HepG2 (cell line): ENCODE measurements around the gene ABHD12. TPM values are rescaled to one million over a fixed set of nuclear protein-coding genes. Genes with fewer than 3 reads are reported as not detected.
A peak's percentile ranks its signal among the peaks of the same experiment; 100 is the strongest.

Source experiments
- ATF7 ChIP-seq, 2 experiments: fragments of 450-650 bp in 1 of 2; sonication (generic) in 1 of 2; formaldehyde crosslinking in 1 of 2; IDR thresholded peaks; 2 replicates each; pipeline versions ENCODE4 v1.4.0 to v1.6.1; 2016 to 2020; ENCODE audit warnings: antibody characterized with exemption in 1 of 2, mild to moderate bottlenecking in 1 of 2, missing genetic modification reagents in 1 of 2
- E2F2 ChIP-seq: sonication (generic); formaldehyde crosslinking; IDR thresholded peaks from 2 replicates; pipeline ENCODE4 v1.4.0; 2020; ENCODE audit warnings: missing genetic modification reagents, borderline replicate concordance
- NCOR1 ChIP-seq: fragments of 200-600 bp; sonication (generic); IDR thresholded peaks from 2 replicates; pipeline ENCODE4 v1.7.0; 2017; ENCODE audit warnings: antibody characterized with exemption, low read length, borderline replicate concordance
- RBM39 ChIP-seq: fragments of 200-400 bp; formaldehyde crosslinking; IDR thresholded peaks from one replicate; pipeline ENCODE4 v1.6.1; 2018; ENCODE audit warnings: antibody characterized with exemption, mild to moderate bottlenecking, low read depth, low read length; ENCODE audit not compliant: poor library complexity, severe bottlenecking
- RCOR2 ChIP-seq: IDR thresholded peaks from 2 replicates; pipeline ENCODE4 v1.6.1; 2016; ENCODE audit warnings: missing biosample characterization, missing genetic modification reagents
- REST ChIP-seq, 2 experiments: IDR thresholded peaks; 2 replicates each; pipeline ENCODE4 v1.6.1; 2011 to 2012; ENCODE audit warnings: low read length in 2 of 2, borderline replicate concordance in 1 of 2, low read depth in 1 of 2, mild to moderate bottlenecking in 1 of 2, moderate library complexity in 1 of 2
- SPEN ChIP-seq: sonication (generic); formaldehyde crosslinking; IDR thresholded peaks from 2 replicates; pipeline ENCODE4 v1.5.1; 2020; ENCODE audit warnings: low read depth, mild to moderate bottlenecking, missing genetic modification reagents
- ZNF318 ChIP-seq: sonication (generic); formaldehyde crosslinking; IDR thresholded peaks from 2 replicates; pipeline ENCODE4 v1.4.0; 2020; ENCODE audit warnings: mild to moderate bottlenecking, missing genetic modification reagents
- ZNF326 ChIP-seq: sonication (generic); formaldehyde crosslinking; IDR thresholded peaks from 2 replicates; pipeline ENCODE4 v1.4.0; 2020; ENCODE audit warnings: missing genetic modification reagents, borderline replicate concordance
- ZNF562 ChIP-seq: sonication (generic); formaldehyde crosslinking; IDR thresholded peaks from 2 replicates; pipeline ENCODE4 v1.8.0; 2022; ENCODE audit warnings: missing genetic modification reagents, borderline replicate concordance
- ZNF709 ChIP-seq: sonication (generic); formaldehyde crosslinking; IDR thresholded peaks from 2 replicates; pipeline ENCODE4 v1.5.0; 2020; ENCODE audit warnings: mild to moderate bottlenecking, missing genetic modification reagents
- ZNF737 ChIP-seq: sonication (generic); formaldehyde crosslinking; IDR thresholded peaks from 2 replicates; pipeline ENCODE4 v1.5.0; 2020; ENCODE audit warnings: missing genetic modification reagents, mild to moderate bottlenecking, borderline replicate concordance
- ZNF883 ChIP-seq: sonication (generic); formaldehyde crosslinking; IDR thresholded peaks from 2 replicates; pipeline ENCODE4 v1.5.1; 2020; ENCODE audit warnings: mild to moderate bottlenecking, missing genetic modification reagents; ENCODE audit errors: not compliant biosample characterization
- ZSCAN31 ChIP-seq: sonication (generic); formaldehyde crosslinking; IDR thresholded peaks from 2 replicates; pipeline ENCODE4 v1.5.0; 2020; ENCODE audit warnings: low read depth, mild to moderate bottlenecking, missing genetic modification reagents
- polyA plus RNA-seq, 8 experiments: library from polyadenylated mRNA; depleted of rRNA in 3 of 8; stranded (reverse) in 7 of 8; unstranded in 1 of 8; fragments of >200 nt; fragmentation: Illumina TruSeq in 4 of 8; extraction: Trizol in 4 of 8; gene quantifications; 2 replicates each; pipeline versions ENCODE4 v1.2.1 to v1.2.3, GENCODE V29; 2011 to 2016; ENCODE audit warnings: low read depth in 4 of 8, missing spikeins in 1 of 8, mixed read lengths in 1 of 8; ENCODE audit not compliant: insufficient read depth in 1 of 8
- total RNA-seq, 5 experiments: library from RNA; depleted of rRNA; stranded (reverse); fragments of >200 nt; fragmentation: Illumina TruSeq; extraction: Trizol; gene quantifications; 2 replicates each; pipeline ENCODE4 v1.2.3, GENCODE V29; 2016; ENCODE audit warnings: low read depth in 1 of 5

Gene ABHD12
- total and polyA plus RNA-seq, 2 of the 13 experiments (the other 11 are each of a cell fraction or from before 2014, with no cell fraction given): 23.5 to 72.1 TPM

- TF ChIP-seq ZNF709: peak; percentile 97
- peak; percentile 91 for TF ChIP-seq RCOR2 (CRISPR knock-in tag)
- TF ChIP-seq E2F2: no peak
- 0 out of 4 replicates have a peak, but pooled peaks of 1 of the 2 experiments have one; percentile 16 for TF ChIP-seq REST (IDR thresholded peaks at IDR 0.05; ENCODE audit: borderline replicate concordance in 1 of 2, low read depth in 1 of 2, low read length in 2 of 2)
- TF ChIP-seq ATF7 (IDR thresholded peaks at IDR 0.05): no peak
- peak; percentile 54 for TF ChIP-seq ATF7 (CRISPR knock-in tag; IDR thresholded peaks at IDR 0.05)
- no peak for TF ChIP-seq ZNF562
- peak; percentile 79 for TF ChIP-seq ZNF318 (CRISPR knock-in tag)
- TF ChIP-seq SPEN: peak; percentile 91
- TF ChIP-seq ZNF883 (CRISPR knock-in tag): peak; percentile 97
- TF ChIP-seq ZSCAN31 (CRISPR knock-in tag): peak; percentile 84
- no peak for TF ChIP-seq ZNF326
- TF ChIP-seq NCOR1: peak; percentile 94
- TF ChIP-seq RBM39: no peak
- peak; percentile 95 for TF ChIP-seq ZNF737 (CRISPR knock-in tag)
Measured at GRCh38 chr20:25338112-25339023, 52.3 kb downstream of the ABHD12 start (continued).
